GM12878 (cell line): ENCODE data around the gene ABCA3. TPM values are rescaled to one million over a fixed set of nuclear protein-coding genes. Genes with fewer than 3 reads are reported as not detected.

Experiments
- ATAC-seq: fragments of 200-7000 bp; cut with Tn5 transposase; 3 replicates; pipeline ENCODE4 v1.9.1; 2020; ENCODE audit warnings: mild to moderate bottlenecking, moderate library complexity
- BruUV-seq: library from RNA; stranded (reverse); fragments of 400-500 nt; replicated peaks from 2 replicates; lab custom pipeline; 2021; lab: Mats Ljungman, UMichigan
- CTCF ChIA-PET: fragments of 300-600 bp; sonication (Branson Sonifier 250); formaldehyde crosslinking; extraction: SDS; loops from one replicate; lab custom pipeline; 2021; ENCODE audit warnings: inconsistent platforms; lab: Yijun Ruan, JAX
- POLR2A ChIA-PET: fragments of 350-600 bp; formaldehyde crosslinking; extraction: SDS; loops from one replicate; lab custom pipeline; 2021; ENCODE audit warnings: inconsistent platforms; lab: Charles Lee
- RAD21 ChIA-PET: fragments of 300-600 bp; sonication (Branson Sonifier 250); formaldehyde crosslinking; loops from one replicate; lab custom pipeline; 2023; ENCODE audit warnings: antibody characterized with exemption; ENCODE audit not compliant: unreplicated experiment; lab: Charles Lee
- SMC1A ChIA-PET: fragments of 300-600 bp; sonication (Branson Sonifier 250); formaldehyde crosslinking; loops from one replicate; lab custom pipeline; 2023; ENCODE audit not compliant: unreplicated experiment, uncharacterized antibody; lab: Charles Lee
- DNase-seq: peaks from one replicate; pipeline ENCODE4 v3.0.0-alpha.2; 2011; ENCODE audit warnings: low read depth, low spot score
- FAIRE-seq: peaks from 3 replicates; lab custom pipeline; 2011; peaks lifted over from hg19 to GRCh38; lab: Jason Lieb, UNC
- H2AFZ ChIP-seq: 2 replicates; pipeline ENCODE4 v1.6.0; 2011; ENCODE audit warnings: low read depth, low read length, control low read depth; ENCODE audit not compliant: control insufficient read depth
- H3K27ac ChIP-seq: 2 replicates; pipeline ENCODE4 v1.5.1; 2011; ENCODE audit warnings: control low read depth; ENCODE audit not compliant: control insufficient read depth, insufficient read depth
- H3K27me3 ChIP-seq, 2 experiments: replicated peaks in 1 of 2; 2 replicates each; pipeline versions ENCODE4 v1.6.0 to v1.6.1; 2011; ENCODE audit warnings: low read length in 1 of 2; ENCODE audit not compliant: control insufficient read depth in 2 of 2, insufficient read depth in 2 of 2
- H3K36me3 ChIP-seq, 2 experiments: 2 replicates each; pipeline ENCODE4 v1.5.1; 2011; ENCODE audit warnings: low read length in 1 of 2; ENCODE audit not compliant: control insufficient read depth in 2 of 2, insufficient read depth in 2 of 2
- H3K4me1 ChIP-seq: 2 replicates; pipeline ENCODE4 v1.6.1; 2011; ENCODE audit warnings: mild to moderate bottlenecking, low read length, moderate library complexity, mixed read lengths; ENCODE audit not compliant: control insufficient read depth, insufficient read depth
- H3K4me2 ChIP-seq: 2 replicates; pipeline ENCODE4 v1.6.0; 2011; ENCODE audit warnings: control low read depth; ENCODE audit not compliant: control insufficient read depth, insufficient read depth
- H3K4me3 ChIP-seq: fragments of 200-600 bp; sonication (generic); 2 replicates; pipeline ENCODE4 v1.5.1; 2016
- H3K79me2 ChIP-seq: 2 replicates; pipeline ENCODE4 v1.6.0; 2011; ENCODE audit warnings: low read length; ENCODE audit not compliant: control insufficient read depth, insufficient read depth
- H3K9ac ChIP-seq: 2 replicates; pipeline ENCODE4 v1.8.0; 2011; ENCODE audit warnings: low read length, control low read depth, mixed read lengths; ENCODE audit not compliant: control insufficient read depth, insufficient read depth
- H3K9me3 ChIP-seq: replicated peaks from 3 replicates; pipeline ENCODE4 v1.5.1; 2011; ENCODE audit warnings: mild to moderate bottlenecking, low read length; ENCODE audit not compliant: control insufficient read depth, insufficient read depth
- H4K20me1 ChIP-seq: 2 replicates; pipeline ENCODE4 v1.6.0; 2011; ENCODE audit not compliant: control insufficient read depth, insufficient read depth
- ASH2L ChIP-seq: fragments of 300-600, 200-600 bp; sonication (generic); IDR thresholded peaks from 2 replicates; pipeline ENCODE4 v1.6.1; 2017; ENCODE audit warnings: low read depth, mild to moderate bottlenecking, borderline replicate concordance
- CBX3 ChIP-seq: fragments of 200-600 bp; sonication (generic); IDR thresholded peaks from 2 replicates; pipeline ENCODE4 v1.6.1; 2016; ENCODE audit warnings: low read depth, borderline replicate concordance
- ESRRA ChIP-seq: IDR thresholded peaks from 2 replicates; pipeline ENCODE4 v1.6.1; 2012; ENCODE audit warnings: mild to moderate bottlenecking, low read length, improper control_type of control experiment
- LARP7 ChIP-seq: fragments of 450-650 bp; IDR thresholded peaks from 2 replicates; pipeline ENCODE4 v1.6.1; 2017; ENCODE audit warnings: mild to moderate bottlenecking
- NFYB ChIP-seq: IDR thresholded peaks from 2 replicates; pipeline ENCODE4 v1.6.1; 2011; ENCODE audit warnings: low read depth, mild to moderate bottlenecking, low read length, improper control_type of control experiment, moderate library complexity; ENCODE audit not compliant: insufficient read depth
- PAX8 ChIP-seq: fragments of 450-650 bp; IDR thresholded peaks from 2 replicates; pipeline ENCODE4 v1.6.1; 2017; ENCODE audit warnings: mild to moderate bottlenecking, moderate library complexity
- POU2F2 ChIP-seq: IDR thresholded peaks from 3 replicates; pipeline ENCODE4 v1.6.1; 2011; ENCODE audit warnings: low read depth, mild to moderate bottlenecking, low read length, borderline replicate concordance
- SREBF1 ChIP-seq: IDR thresholded peaks from 2 replicates; pipeline ENCODE4 v1.6.1; 2012; ENCODE audit warnings: mild to moderate bottlenecking, low read length
- TCF3 ChIP-seq: IDR thresholded peaks from 2 replicates; pipeline ENCODE4 v1.6.1; 2012; ENCODE audit warnings: low read depth, mild to moderate bottlenecking, low read length, borderline replicate concordance; ENCODE audit not compliant: insufficient read depth
- ZBTB4 ChIP-seq: fragments of 450-650 bp; formaldehyde crosslinking; IDR thresholded peaks from 2 replicates; pipeline ENCODE4 v1.4.0; 2022; ENCODE audit warnings: mild to moderate bottlenecking, moderate library complexity
- ZNF622 ChIP-seq: fragments of 450-650 bp; IDR thresholded peaks from 2 replicates; pipeline ENCODE4 v1.6.1; 2017; ENCODE audit warnings: mild to moderate bottlenecking, inconsistent platforms
- WGBS: methylation state at CpG from one replicate; pipeline ENCODE4 v1.1.6; 2016; ENCODE audit warnings: low lambda C conversion rate; ENCODE audit not compliant: insufficient replicate concordance, insufficient coverage; ENCODE audit errors: missing lambda C conversion rate; 5-methylcytosine and 5-hydroxymethylcytosine counted together
- in situ Hi-C: fragments of 300-500 bp; cut with MboI; formaldehyde crosslinking; loops from 9 replicates; pipeline ENCODE4 v1.14.3; 2018; ENCODE audit warnings: mixed read lengths
- intact Hi-C: fragments of 100-400 bp; cut with micrococcal nuclease; formaldehyde crosslinking; loops from one replicate; pipeline ENCODE4 v1.14.2; 2022; ENCODE audit not compliant: unreplicated experiment
- polyA plus RNA-seq, 11 experiments: library from polyadenylated mRNA; depleted of rRNA in 4 of 11; unstranded in 6 of 11; stranded (reverse) in 5 of 11; fragments of >200 nt; fragmentation: Nextera tagmentation in 4 of 11; fragmentation: Illumina TruSeq in 1 of 11; extraction: Ambion mirVana in 4 of 11; extraction: Trizol in 1 of 11; gene quantifications; 1 replicate in 1 of 11; 2 replicates in 10 of 11; pipeline versions ENCODE4 v1.2.1 to v1.2.3, GENCODE V29; 2011 to 2016; ENCODE audit warnings: inconsistent platforms in 2 of 11, missing spikeins in 2 of 11, low read depth in 1 of 11
- total RNA-seq, 4 experiments: library from RNA; depleted of rRNA in 3 of 4; stranded (reverse); fragments of >200 nt in 3 of 4; fragmentation: Illumina TruSeq in 1 of 4; extraction: Trizol in 1 of 4; gene quantifications; 2 replicates each; pipeline versions ENCODE4 v1.2.1 to v1.2.3, GENCODE V29; 2013 to 2021
- TF ChIP-seq, protein P1 (sequence below): fragments of 450-650 bp; IDR thresholded peaks from 2 replicates; pipeline ENCODE4 v1.6.1; 2014; ENCODE audit warnings: mild to moderate bottlenecking

The ABCA3 gene
- total and polyA plus RNA-seq, 10 of the 15 experiments (the other 5 are each of a cell fraction or from before 2014, with no cell fraction given), result 0.71 to 17.6 (median 6.7) TPM

DNA sequence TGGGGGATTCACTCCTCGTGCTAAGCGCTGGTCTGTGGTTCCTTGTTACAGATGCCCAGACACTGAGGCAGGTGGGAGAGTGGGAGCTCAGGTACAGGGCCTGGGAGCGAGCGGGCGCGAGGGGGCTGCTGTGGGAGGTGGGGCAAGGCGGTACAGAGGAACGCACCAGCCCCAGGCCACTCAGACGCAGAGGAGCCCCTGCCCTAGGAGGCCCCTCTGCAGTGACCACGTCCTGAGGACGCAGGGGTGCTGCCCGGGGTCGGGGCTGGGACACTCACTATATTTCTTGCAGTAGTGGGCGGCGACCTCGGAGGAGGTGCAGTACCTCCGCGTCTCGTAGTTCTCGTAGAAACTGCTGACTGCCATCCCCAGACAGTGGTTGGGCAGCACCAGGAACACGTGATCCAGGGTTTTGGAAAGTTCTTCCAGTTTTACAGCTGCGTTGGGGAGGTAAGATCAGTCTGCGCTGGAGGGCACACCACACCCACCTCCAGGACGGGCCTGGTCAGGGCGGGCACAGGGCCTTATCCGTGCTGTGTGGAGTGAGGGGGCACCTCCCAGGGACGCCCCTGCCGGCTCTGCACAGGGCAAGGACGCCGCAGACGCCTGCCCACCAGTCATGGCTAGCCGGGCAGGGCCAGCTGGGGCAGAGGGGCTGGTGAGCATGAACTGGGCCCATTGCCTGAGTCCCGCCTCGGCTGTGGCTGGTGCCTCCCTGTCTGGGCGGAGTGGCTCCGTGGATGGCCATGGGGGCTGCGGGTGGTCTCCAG is 56.3 kb downstream of the ABCA3 start:
- no peak for TF ChIP-seq ZNF622
- no peak for TF ChIP-seq CBX3
- TF ChIP-seq, protein P1, sequence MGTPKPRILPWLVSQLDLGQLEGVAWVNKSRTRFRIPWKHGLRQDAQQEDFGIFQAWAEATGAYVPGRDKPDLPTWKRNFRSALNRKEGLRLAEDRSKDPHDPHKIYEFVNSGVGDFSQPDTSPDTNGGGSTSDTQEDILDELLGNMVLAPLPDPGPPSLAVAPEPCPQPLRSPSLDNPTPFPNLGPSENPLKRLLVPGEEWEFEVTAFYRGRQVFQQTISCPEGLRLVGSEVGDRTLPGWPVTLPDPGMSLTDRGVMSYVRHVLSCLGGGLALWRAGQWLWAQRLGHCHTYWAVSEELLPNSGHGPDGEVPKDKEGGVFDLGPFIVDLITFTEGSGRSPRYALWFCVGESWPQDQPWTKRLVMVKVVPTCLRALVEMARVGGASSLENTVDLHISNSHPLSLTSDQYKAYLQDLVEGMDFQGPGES, result no peak
- TF ChIP-seq ZBTB4 (CRISPR knock-in tag), result no peak
- no peak for TF ChIP-seq POU2F2
- TF ChIP-seq ASH2L, result no peak
- no peak for TF ChIP-seq NFYB
- no peak for TF ChIP-seq LARP7
- no peak for TF ChIP-seq ESRRA
- no peak for TF ChIP-seq PAX8
- no peak for TF ChIP-seq SREBF1
- TF ChIP-seq TCF3, result no peak
- POLR2A ChIA-PET, result interaction anchor here (0.8 kb wide), 1 partner anchor 9 kb away, joined by 3 read pairs; no protein-coding TSS in a partner anchor
- H3K4me3 ChIP-seq, result no peak overlapping the region
- H3K27ac ChIP-seq, result no peak overlapping the region
- H3K9me3 ChIP-seq, result no peaks in the 10 kb centered on the region
- FAIRE-seq (no peak), ATAC-seq (no peak), DNase-seq (no peak)
- CTCF ChIA-PET, result no interaction called here
- H3K79me2 ChIP-seq, result no peaks in the 10 kb centered on the region
- no peak overlapping the region for H3K9ac ChIP-seq
- RAD21 ChIA-PET, result no interaction called here
- WGBS, result 70% methylated on average over 33 of the region's 37 CpGs
- BruUV-seq, result no TSS peak
- in situ Hi-C loops, result no loop called here
- H4K20me1 ChIP-seq, result no peaks in the 10 kb centered on the region
- H2AFZ ChIP-seq, result no peak overlapping the region
- SMC1A ChIA-PET, result no interaction called here
- no peaks in the 10 kb centered on the region; a peak in 1 of 4 replicates for H3K27me3 ChIP-seq
- no peaks in the 10 kb centered on the region for H3K4me1 ChIP-seq
- no peaks in the 10 kb centered on the region for H3K36me3 ChIP-seq
- H3K4me2 ChIP-seq, result no peak overlapping the region
- intact Hi-C loops, result no loop called here
